Left lung (tissue), 10 donors: ENCODE data around the gene ITGA8. TPM values are rescaled to one million over a fixed set of nuclear protein-coding genes. Genes with fewer than 3 reads are reported as not detected.

Experiments
- ATAC-seq: fragments of 200-7000 bp; cut with Tn5 transposase; one replicate; pipeline ENCODE4 v1.9.1; 2020; ENCODE audit warnings: moderate library complexity
- DNase-seq, 4 donors: peaks; one replicate each; pipeline ENCODE4 v3.0.0-alpha.2; 2013 to 2020
- H3K27ac ChIP-seq, 2 donors: fragments of 200-600 bp; sonication (generic) in 1 of 2; one replicate each; pipeline versions ENCODE4 v1.5.0 to v1.8.0; 2020 to 2021
- H3K27me3 ChIP-seq, 2 donors: fragments of 200-600 bp; sonication (generic) in 1 of 2; one replicate each; pipeline versions ENCODE4 v1.5.0 to v1.8.0; 2020 to 2021
- H3K36me3 ChIP-seq, 2 donors: fragments of 200-600 bp; sonication (generic) in 1 of 2; one replicate each; pipeline versions ENCODE4 v1.5.0 to v1.8.0; 2020 to 2021
- H3K4me1 ChIP-seq, 2 donors: fragments of 200-600 bp; one replicate each; pipeline ENCODE4 v1.8.0; 2021
- H3K4me3 ChIP-seq, 2 donors: fragments of 200-600 bp; sonication (generic) in 1 of 2; one replicate each; pipeline versions ENCODE4 v1.5.0 to v1.8.0; 2020 to 2021; ENCODE audit warnings: mild to moderate bottlenecking in 1 of 2
- H3K9me3 ChIP-seq, 2 donors: fragments of 200-600 bp; sonication (generic) in 1 of 2; one replicate each; pipeline versions ENCODE4 v1.5.0 to v1.8.0; 2020 to 2021
- intact Hi-C, 2 donors: fragments of 100-400 bp; cut with DNase I; formaldehyde crosslinking; loops; one replicate each; pipeline versions ENCODE4 v1.11.2 to v1.14.2; 2022
- polyA plus RNA-seq, 6 donors: library from polyadenylated mRNA; unstranded; fragments of 120-200 nt; gene quantifications; one replicate each; pipeline ENCODE4 v1.2.1, GENCODE V29; 2013; ENCODE audit not compliant: insufficient read length in 6 of 6
- total RNA-seq, 2 donors: library from RNA; stranded (reverse); fragmentation: NEBNext Ultra II Directional; extraction: Animal tissue kit (Norgen Biotek cat#: 25700); gene quantifications; one replicate each; pipeline ENCODE4 v1.2.1, GENCODE V29; 2021
- TF ChIP-seq, protein P1 (sequence below), 2 donors: fragments of 200-600 bp; sonication (generic) in 1 of 2; IDR thresholded peaks; one replicate each; pipeline versions ENCODE4 v1.5.0 to v1.8.0; 2021; ENCODE audit warnings: antibody characterized with exemption in 2 of 2
- donor health status: DM: no; HTN: yes; CAD: no.
- donor health status: DM: no; HTN: no; CAD: no.

Gene ITGA8
- total and polyA plus RNA-seq, 8 donors: 23.7 to 83.3 (median 67.3) TPM

DNA sequence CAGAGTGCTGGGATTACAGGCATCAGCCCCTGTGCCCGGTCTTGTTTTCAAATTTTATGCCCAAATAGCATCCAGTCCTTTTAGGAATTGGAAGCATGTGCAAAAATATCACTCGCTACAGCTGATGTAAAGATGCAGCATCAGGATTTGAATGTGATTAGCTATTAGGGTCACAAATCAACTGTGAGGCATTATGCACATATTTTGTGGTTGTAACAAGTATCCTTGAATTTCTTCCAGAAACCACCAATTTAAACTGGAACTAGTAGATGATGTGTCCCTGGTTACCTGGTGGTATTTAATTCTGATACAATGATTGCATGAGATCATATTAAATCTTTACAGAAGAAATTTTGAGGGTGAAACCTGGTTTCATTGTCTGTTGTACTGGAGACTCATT, 41.0 kb upstream of the ITGA8 start:
- ATAC-seq (no peak), DNase-seq (no peak)
- Histone ChIP-seq H3K9me3 (no peaks in the 10 kb centered on the region), H3K4me1 (no peaks in the 10 kb centered on the region), H3K27ac (no peak overlapping the region), H3K27me3 (no peaks in the 10 kb centered on the region), H3K4me3 (no peak overlapping the region), H3K36me3 (no peaks in the 10 kb centered on the region)
- TF ChIP-seq, protein P1, sequence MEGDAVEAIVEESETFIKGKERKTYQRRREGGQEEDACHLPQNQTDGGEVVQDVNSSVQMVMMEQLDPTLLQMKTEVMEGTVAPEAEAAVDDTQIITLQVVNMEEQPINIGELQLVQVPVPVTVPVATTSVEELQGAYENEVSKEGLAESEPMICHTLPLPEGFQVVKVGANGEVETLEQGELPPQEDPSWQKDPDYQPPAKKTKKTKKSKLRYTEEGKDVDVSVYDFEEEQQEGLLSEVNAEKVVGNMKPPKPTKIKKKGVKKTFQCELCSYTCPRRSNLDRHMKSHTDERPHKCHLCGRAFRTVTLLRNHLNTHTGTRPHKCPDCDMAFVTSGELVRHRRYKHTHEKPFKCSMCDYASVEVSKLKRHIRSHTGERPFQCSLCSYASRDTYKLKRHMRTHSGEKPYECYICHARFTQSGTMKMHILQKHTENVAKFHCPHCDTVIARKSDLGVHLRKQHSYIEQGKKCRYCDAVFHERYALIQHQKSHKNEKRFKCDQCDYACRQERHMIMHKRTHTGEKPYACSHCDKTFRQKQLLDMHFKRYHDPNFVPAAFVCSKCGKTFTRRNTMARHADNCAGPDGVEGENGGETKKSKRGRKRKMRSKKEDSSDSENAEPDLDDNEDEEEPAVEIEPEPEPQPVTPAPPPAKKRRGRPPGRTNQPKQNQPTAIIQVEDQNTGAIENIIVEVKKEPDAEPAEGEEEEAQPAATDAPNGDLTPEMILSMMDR (IDR thresholded peaks at IDR 0.05): no peak
- intact Hi-C loops: no loop called here

DNA sequence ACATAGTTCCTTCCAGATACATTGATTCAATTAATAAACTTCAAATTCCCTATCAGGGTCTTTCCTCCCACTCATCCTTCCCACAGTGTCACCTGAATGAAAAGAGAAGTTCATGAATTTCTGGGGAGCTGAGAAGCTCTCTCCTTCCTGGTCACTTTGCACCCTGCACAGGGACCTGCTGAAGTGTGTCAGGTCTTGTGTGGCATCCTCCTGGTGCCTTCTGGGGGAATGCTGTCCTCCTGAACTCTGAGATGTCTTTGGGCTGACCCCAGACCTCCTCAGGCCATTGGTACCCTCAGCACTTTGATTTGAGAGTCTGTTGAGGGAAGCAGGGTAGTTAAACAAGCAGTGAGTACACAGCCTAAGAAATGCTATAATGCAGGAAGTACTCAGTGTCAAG, 39.5 kb upstream of the ITGA8 start:
- H3K36me3 ChIP-seq: no peaks in the 10 kb centered on the region
- no peak for DNase-seq
- no peak overlapping the region for H3K4me3 ChIP-seq
- H3K9me3 ChIP-seq: no peaks in the 10 kb centered on the region
- H3K4me1 ChIP-seq: no peaks in the 10 kb centered on the region
- H3K27ac ChIP-seq: no peak overlapping the region
- intact Hi-C loops: no loop called here
- ATAC-seq: no peak
- TF ChIP-seq, protein P1 (IDR thresholded peaks at IDR 0.05): no peak
- H3K27me3 ChIP-seq: no peaks in the 10 kb centered on the region

- TF ChIP-seq, protein P1 (IDR thresholded peaks at IDR 0.05): no peak
- DNase-seq: no peak
- Histone ChIP-seq H3K27ac (no peak overlapping the region), H3K27me3 (no peaks in the 10 kb centered on the region), H3K4me1 (no peaks in the 10 kb centered on the region), H3K4me3 (no peak overlapping the region), H3K36me3 (no peaks in the 10 kb centered on the region), H3K9me3 (no peaks in the 10 kb centered on the region)
- intact Hi-C loops: no loop called here
- ATAC-seq: no peak
These were observed 38.9 kb upstream of the ITGA8 start for GRCh38 chr10:15758618-15759017.

GRCh38 chr10:15754937-15755336, 35.2 kb upstream of the ITGA8 start:
- Histone ChIP-seq H3K4me1 (no peaks in the 10 kb centered on the region), H3K27me3 (no peaks in the 10 kb centered on the region), H3K4me3 (no peak overlapping the region), H3K9me3 (no peaks in the 10 kb centered on the region), H3K27ac (no peak overlapping the region), H3K36me3 (no peaks in the 10 kb centered on the region)
- TF ChIP-seq, protein P1 (IDR thresholded peaks at IDR 0.05): no peak
- ATAC-seq: no peak
- intact Hi-C loops: no loop called here
- DNase-seq: no peak

GRCh38 chr10:15751046-15751445, 31.3 kb upstream of the ITGA8 start:
- Histone ChIP-seq H3K4me3 (no peak overlapping the region), H3K9me3 (no peaks in the 10 kb centered on the region), H3K4me1 (no peaks in the 10 kb centered on the region), H3K27ac (no peak overlapping the region), H3K36me3 (no peaks in the 10 kb centered on the region), H3K27me3 (no peaks in the 10 kb centered on the region)
- peak; percentile 13 for ATAC-seq
- DNase-seq: no peak
- TF ChIP-seq, protein P1 (IDR thresholded peaks at IDR 0.05): no peak
- intact Hi-C loops: no loop called here
